Chondrocyte (in vitro differentiated cells): ENCODE results near the gene CBLL2. TPM values are rescaled to one million over a fixed set of nuclear protein-coding genes. Genes with fewer than 3 reads are reported as not detected.
A peak's percentile ranks its signal among the peaks of the same experiment; 100 is the strongest.
"Not testable (repeated sequence)": the region's sequence is repeated elsewhere in the genome, so short reads cannot be mapped to it uniquely, and the experiment has no call there.

Experiments
- DNase-seq: peaks from one replicate; pipeline ENCODE4 v3.0.0; 2021; ENCODE audit warnings: mixed read lengths, low spot score
- H3K27ac Mint-ChIP-seq: one replicate; pipeline ENCODE4 v1.8.0; 2021; ENCODE audit warnings: mild to moderate bottlenecking, moderate library complexity, mixed read lengths; ENCODE audit not compliant: unreplicated experiment
- H3K27me3 Mint-ChIP-seq: 2 replicates; pipeline ENCODE4 v1.8.0; 2021; ENCODE audit warnings: low read depth, mixed read lengths
- H3K36me3 Mint-ChIP-seq: 2 replicates; pipeline ENCODE4 v1.8.0; 2021; ENCODE audit warnings: low read depth, mixed read lengths
- H3K4me1 Mint-ChIP-seq: 2 replicates; pipeline ENCODE4 v1.8.0; 2021; ENCODE audit warnings: low read depth, mild to moderate bottlenecking, mixed read lengths
- H3K4me3 Mint-ChIP-seq: one replicate; pipeline ENCODE4 v1.8.0; 2021; ENCODE audit warnings: mild to moderate bottlenecking, moderate library complexity, mixed read lengths; ENCODE audit not compliant: unreplicated experiment
- H3K9me3 Mint-ChIP-seq: 2 replicates; pipeline ENCODE4 v1.8.0; 2021; ENCODE audit warnings: low read depth, mixed read lengths
- CTCF ChIP-seq: fragments of 200-600 bp; sonication (generic); IDR thresholded peaks from 2 replicates; pipeline ENCODE4 v1.5.0; 2021; ENCODE audit warnings: antibody characterized with exemption, mild to moderate bottlenecking, moderate library complexity
- total RNA-seq: library from RNA; stranded (reverse); gene quantifications from 3 replicates; pipeline ENCODE4 v1.2.1, GENCODE V29; 2021

The CBLL2 gene
- total RNA-seq, 1 donor from 2014 or later, result not detected

- H3K27me3 Mint-ChIP-seq, result no peaks in the 10 kb centered on the region
Measured at GRCh38 chrX:22278375-22278774, 5.7 kb downstream of the CBLL2 start.

DNA sequence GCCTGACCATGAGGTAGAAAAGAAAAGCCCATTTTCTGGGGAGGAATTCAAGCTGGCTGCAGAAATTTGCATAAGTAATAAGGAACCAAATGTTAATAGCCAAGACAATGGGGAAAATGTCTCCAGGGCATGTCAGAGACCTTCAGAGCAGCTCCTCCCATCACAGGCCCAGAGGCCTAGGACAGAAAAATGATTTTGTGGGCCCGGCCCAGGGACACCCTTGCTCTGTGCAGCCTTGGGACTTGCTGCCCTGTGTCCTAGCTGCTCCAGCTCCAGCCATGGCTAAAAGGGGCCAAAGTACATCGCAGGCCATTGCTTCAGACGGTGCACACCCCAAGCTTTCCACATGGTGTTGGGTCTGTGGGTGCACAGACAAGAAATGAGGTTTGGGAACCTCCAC, 16.5 kb downstream of the CBLL2 start:
- H3K36me3 Mint-ChIP-seq, H3K4me3 Mint-ChIP-seq, H3K27ac Mint-ChIP-seq, DNase-seq, H3K27me3 Mint-ChIP-seq, H3K4me1 Mint-ChIP-seq, H3K9me3 Mint-ChIP-seq: not testable (repeated sequence)

More at GRCh38 chrX:22278375-22278774, 5.7 kb downstream of the CBLL2 start:
- peak; percentile 50 for TF ChIP-seq CTCF
- Mint-ChIP-seq H3K4me1 (peaks cover 6% of the 10 kb centered on the region), H3K36me3 (no peaks in the 10 kb centered on the region), H3K9me3 (peaks cover 17% of the 10 kb centered on the region), H3K4me3 (no peak overlapping the region), H3K27ac (no peak overlapping the region)
- DNase-seq, result no peak

DNA sequence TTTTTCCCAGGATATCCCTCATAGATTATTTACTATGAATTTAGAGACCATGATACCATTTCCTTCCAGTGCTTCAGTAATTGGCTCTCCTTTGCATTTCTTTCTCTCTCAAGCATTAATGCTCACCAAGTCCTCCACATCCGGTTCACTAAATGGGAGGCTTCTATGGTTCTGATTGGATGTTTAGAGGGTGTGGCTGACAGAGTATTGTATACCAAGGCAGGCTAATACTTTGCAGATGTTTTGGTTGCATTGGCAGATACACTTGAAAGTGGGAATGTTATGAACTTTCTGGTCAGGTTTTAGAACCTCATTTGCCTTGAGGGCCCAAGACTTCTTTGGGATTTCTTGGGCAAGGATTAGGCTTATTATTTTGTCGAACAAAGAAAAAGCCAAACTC, 24.2 kb downstream of the CBLL2 start:
- Mint-ChIP-seq H3K9me3 (no peaks in the 10 kb centered on the region), H3K27me3 (no peaks in the 10 kb centered on the region), H3K4me3 (no peak overlapping the region), H3K27ac (no peak overlapping the region), H3K36me3 (no peaks in the 10 kb centered on the region), H3K4me1 (peaks cover 25% of the 10 kb centered on the region)
- TF ChIP-seq CTCF, result no peak
- no peak for DNase-seq

GRCh38 chrX:22300130-22300529, 27.4 kb downstream of the CBLL2 start:
- H3K36me3 Mint-ChIP-seq, result no peaks in the 10 kb centered on the region
- peak overlapping the region; percentile 8 for H3K4me3 Mint-ChIP-seq
- H3K4me1 Mint-ChIP-seq, result peaks cover 25% of the 10 kb centered on the region
- no peak for DNase-seq
- peak overlapping the region; percentile 94 for H3K27ac Mint-ChIP-seq
- peaks cover 3% of the 10 kb centered on the region for H3K9me3 Mint-ChIP-seq
- no peaks in the 10 kb centered on the region for H3K27me3 Mint-ChIP-seq
- no peak for TF ChIP-seq CTCF

DNA sequence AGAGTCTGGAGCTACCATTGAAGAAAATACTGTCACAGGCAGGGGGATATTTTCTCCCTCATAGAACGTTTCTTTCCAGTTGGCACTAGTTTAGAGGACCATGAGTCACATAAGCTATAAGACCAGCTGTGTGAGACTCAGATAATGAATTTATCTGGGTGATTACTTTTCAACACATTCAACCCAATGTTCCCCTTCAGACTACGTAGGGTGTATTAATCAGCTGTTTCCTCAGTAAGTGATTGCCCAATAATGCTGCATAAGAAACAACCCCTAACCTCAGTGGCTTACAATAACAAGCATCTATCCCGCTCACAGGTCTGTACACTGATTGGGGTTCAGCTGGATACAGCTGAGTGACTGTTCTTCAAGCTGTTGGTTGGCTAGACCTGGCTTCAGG, 38.1 kb downstream of the CBLL2 start:
- H3K36me3 Mint-ChIP-seq, result no peaks in the 10 kb centered on the region
- peaks cover 3% of the 10 kb centered on the region for H3K9me3 Mint-ChIP-seq
- TF ChIP-seq CTCF, result no peak
- DNase-seq, result no peak
- no peak overlapping the region for H3K4me3 Mint-ChIP-seq
- H3K4me1 Mint-ChIP-seq, result peaks cover 20% of the 10 kb centered on the region
- no peaks in the 10 kb centered on the region for H3K27me3 Mint-ChIP-seq
- no peak overlapping the region for H3K27ac Mint-ChIP-seq

GRCh38 chrX:22313766-22314165, 41.1 kb downstream of the CBLL2 start:
- DNase-seq, result no peak
- H3K4me1 Mint-ChIP-seq, result peaks cover 20% of the 10 kb centered on the region
- H3K27ac Mint-ChIP-seq, result no peak overlapping the region
- TF ChIP-seq CTCF, result no peak
- no peak overlapping the region for H3K4me3 Mint-ChIP-seq
- peaks cover 3% of the 10 kb centered on the region for H3K9me3 Mint-ChIP-seq
- H3K36me3 Mint-ChIP-seq, result no peaks in the 10 kb centered on the region
- no peaks in the 10 kb centered on the region for H3K27me3 Mint-ChIP-seq
